ENCODE results near the gene CNN2.

CNN2 gene

GRCh38 chr19:1032264-1032867 lies 6.0 kb downstream of the CNN2 start:
- TF ChIP-seq CTCF (conservative IDR thresholded peaks at IDR 0.05) (no peak), ZFX (IDR thresholded peaks at IDR 0.05) (no peak)
- H3K27ac ChIP-seq, result no peak overlapping the region

GRCh38 chr19:1035998-1036621 lies 9.7 kb downstream of the CNN2 start:
- H3K27ac ChIP-seq, result no peak overlapping the region
- TF ChIP-seq CTCF (conservative IDR thresholded peaks at IDR 0.05) (no peak), ZFX (IDR thresholded peaks at IDR 0.05) (no peak)

GRCh38 chr19:1037621-1038064 lies 11.2 kb downstream of the CNN2 start:
- no peak overlapping the region for H3K27ac ChIP-seq

GRCh38 chr19:1038978-1039645 lies 12.7 kb downstream of the CNN2 start:
- TF ChIP-seq CTCF (conservative IDR thresholded peaks at IDR 0.05) (no peak), ZFX (IDR thresholded peaks at IDR 0.05) (no peak)
- H3K27ac ChIP-seq, result peak overlapping the region; percentile 73

More at GRCh38 chr19:1037621-1038064, 11.2 kb downstream of the CNN2 start:
- TF ChIP-seq CTCF (conservative IDR thresholded peaks at IDR 0.05) (no peak), ZFX (IDR thresholded peaks at IDR 0.05) (no peak)

- H3K27ac ChIP-seq, result peak within 1 kb of the TSS; percentile 73
- no peak for TF ChIP-seq CTCF (conservative IDR thresholded peaks at IDR 0.05)
- TF ChIP-seq ZFX (IDR thresholded peaks at IDR 0.05), result peak; percentile 21; the same call in 1 of the 2 replicates
These were observed 13.5 kb downstream of the CNN2 start, which contains the start of gene ABCA7 for GRCh38 chr19:1039646-1040475. Gene ABCA7 (plus strand): TSS chr19:1040107. CDS start chr19:1041362, 1,255 bp downstream.

GRCh38 chr19:1040476-1041271 lies 14.3 kb downstream of the CNN2 start:
- H3K27ac ChIP-seq, result peak overlapping the region; percentile 73
- no peak for TF ChIP-seq ZFX (IDR thresholded peaks at IDR 0.05)
- no peak for TF ChIP-seq CTCF (conservative IDR thresholded peaks at IDR 0.05)
